Activated CD8-positive, alpha-beta T cell treated with anti-CD3 and anti-CD28 coated beads, Interleukin-2, amount 10 ng/mL, durations not matched to agents 7 days and 5 days (primary cell): ENCODE measurements around the gene CD6. TPM values are rescaled to one million over a fixed set of nuclear protein-coding genes. Genes with fewer than 3 reads are reported as not detected.
A peak's percentile ranks its signal among the peaks of the same experiment; 100 is the strongest.

ENCODE experiments used
- ATAC-seq: fragments of 150-1000 bp; cut with Tn5 transposase; one replicate; pipeline ENCODE4 v1.10.0; 2021; ENCODE audit warnings: moderate library complexity
- CTCF ChIA-PET: fragments of 350-600 bp; sonication (Branson Sonifier 250); formaldehyde crosslinking; loops from one replicate; lab custom pipeline; 2021; ENCODE audit warnings: antibody characterized with exemption; lab: Charles Lee
- POLR2A ChIA-PET: fragments of 350-600 bp; sonication (Branson Sonifier 250); formaldehyde crosslinking; loops from one replicate; lab custom pipeline; 2021; ENCODE audit warnings: antibody characterized with exemption; lab: Charles Lee
- DNase-seq: peaks from one replicate; pipeline ENCODE4 v3.0.0-alpha.2; 2020
- H3K27ac Mint-ChIP-seq: one replicate; pipeline ENCODE4 v1.8.0; 2021; ENCODE audit warnings: mild to moderate bottlenecking, mixed read lengths
- H3K27me3 Mint-ChIP-seq: one replicate; pipeline ENCODE4 v1.8.0; 2021; ENCODE audit warnings: low read depth, mixed read lengths
- H3K36me3 Mint-ChIP-seq: one replicate; pipeline ENCODE4 v1.8.0; 2021; ENCODE audit warnings: low read depth, mixed read lengths
- H3K4me1 Mint-ChIP-seq: one replicate; pipeline ENCODE4 v1.8.0; 2021; ENCODE audit warnings: low read depth, mixed read lengths
- H3K4me3 Mint-ChIP-seq: one replicate; pipeline ENCODE4 v1.8.0; 2021; ENCODE audit warnings: mild to moderate bottlenecking, mixed read lengths
- H3K9me3 Mint-ChIP-seq: one replicate; pipeline ENCODE4 v1.8.0; 2022; ENCODE audit warnings: mixed read lengths; ENCODE audit not compliant: insufficient read depth
- total RNA-seq, 2 experiments: library from RNA; stranded (reverse); gene quantifications; one replicate each; pipeline ENCODE4 v1.2.3, GENCODE V29; 2021

The CD6 gene
- total RNA-seq, 2 experiments from 2014 or later: 214 to 222 TPM

DNA sequence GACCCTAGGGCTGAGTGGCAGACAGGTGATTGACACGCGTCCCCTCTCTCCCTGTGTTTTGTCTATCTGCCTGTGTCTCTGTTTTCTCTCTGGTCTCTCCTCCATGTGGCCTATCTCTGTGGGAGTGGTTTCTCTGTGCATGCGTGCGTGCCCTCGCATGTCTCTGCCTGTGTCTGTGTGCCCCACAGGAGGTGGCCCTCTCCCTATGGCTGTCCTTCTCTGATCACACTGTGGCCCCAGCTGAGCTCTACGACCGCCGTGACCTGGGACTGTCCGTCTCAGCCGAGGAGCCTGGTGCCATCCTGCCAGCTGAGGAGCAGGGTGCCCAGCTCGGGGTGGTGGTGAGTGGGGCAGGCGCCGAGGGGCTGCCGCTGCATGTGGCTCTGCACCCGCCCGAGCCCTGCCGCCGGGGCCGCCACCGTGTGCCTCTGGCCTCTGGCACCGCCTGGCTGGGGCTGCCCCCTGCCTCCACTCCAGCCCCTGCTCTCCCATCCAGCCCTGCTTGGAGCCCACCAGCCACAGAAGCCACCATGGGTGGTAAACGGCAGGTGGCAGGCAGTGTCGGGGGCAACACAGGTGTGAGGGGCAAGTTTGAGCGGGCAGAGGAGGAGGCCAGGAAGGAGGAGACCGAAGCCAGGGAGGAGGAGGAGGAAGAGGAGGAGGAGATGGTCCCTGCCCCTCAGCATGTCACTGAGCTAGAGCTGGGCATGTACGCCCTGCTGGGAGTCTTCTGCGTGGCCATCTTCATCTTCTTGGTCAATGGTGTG, 35.6 kb upstream of the CD6 start:
- H3K4me1 Mint-ChIP-seq: no peaks in the 10 kb centered on the region
- ATAC-seq: no peak
- no peak overlapping the region for H3K4me3 Mint-ChIP-seq
- H3K27me3 Mint-ChIP-seq: peaks cover under 1% of the 10 kb centered on the region
- H3K36me3 Mint-ChIP-seq: no peaks in the 10 kb centered on the region
- ChIA-PET POLR2A (interaction anchor here (0.6 to 0.9 kb wide), 2 partner anchors 36 to 237 kb away, joined by 3 read pairs; partner anchors contain the start of gene CD6), CTCF (no interaction called here)
- no peaks in the 10 kb centered on the region for H3K9me3 Mint-ChIP-seq
- no peak for DNase-seq
- no peak overlapping the region for H3K27ac Mint-ChIP-seq

DNA sequence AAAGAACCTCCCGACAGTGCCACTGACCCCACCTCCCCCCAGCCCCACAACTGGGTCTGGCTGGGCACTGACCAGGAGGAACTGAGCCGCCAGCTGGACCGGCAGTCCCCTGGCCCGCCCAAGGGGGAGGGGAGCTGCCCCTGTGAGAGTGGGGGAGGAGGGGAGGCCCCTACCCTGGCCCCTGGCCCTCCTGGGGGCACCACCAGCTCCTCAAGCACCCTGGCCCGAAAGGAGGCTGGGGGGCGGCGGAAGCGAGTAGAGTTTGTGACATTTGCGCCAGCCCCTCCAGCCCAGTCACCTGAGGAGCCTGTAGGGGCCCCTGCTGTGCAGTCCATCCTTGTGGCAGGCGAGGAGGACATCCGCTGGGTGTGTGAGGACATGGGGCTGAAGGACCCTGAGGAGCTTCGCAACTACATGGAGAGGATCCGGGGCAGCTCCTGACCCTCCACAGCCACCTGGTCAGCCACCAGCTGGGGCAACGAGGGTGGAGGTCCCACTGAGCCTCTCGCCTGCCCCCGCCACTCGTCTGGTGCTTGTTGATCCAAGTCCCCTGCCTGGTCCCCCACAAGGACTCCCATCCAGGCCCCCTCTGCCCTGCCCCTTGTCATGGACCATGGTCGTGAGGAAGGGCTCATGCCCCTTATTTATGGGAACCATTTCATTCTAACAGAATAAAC, 34.9 kb upstream of the CD6 start:
- H3K4me3 Mint-ChIP-seq: no peak overlapping the region
- no peaks in the 10 kb centered on the region for H3K36me3 Mint-ChIP-seq
- no peak overlapping the region for H3K27ac Mint-ChIP-seq
- H3K9me3 Mint-ChIP-seq: no peaks in the 10 kb centered on the region
- DNase-seq (no peak), ATAC-seq (no peak)
- CTCF ChIA-PET: no interaction called here
- H3K27me3 Mint-ChIP-seq: no peaks in the 10 kb centered on the region
- POLR2A ChIA-PET: interaction anchor here (0.9 kb wide), 1 partner anchor 35 kb away, joined by 3 read pairs; the partner anchor contains the start of gene CD6
- peaks cover 4% of the 10 kb centered on the region for H3K4me1 Mint-ChIP-seq

DNA sequence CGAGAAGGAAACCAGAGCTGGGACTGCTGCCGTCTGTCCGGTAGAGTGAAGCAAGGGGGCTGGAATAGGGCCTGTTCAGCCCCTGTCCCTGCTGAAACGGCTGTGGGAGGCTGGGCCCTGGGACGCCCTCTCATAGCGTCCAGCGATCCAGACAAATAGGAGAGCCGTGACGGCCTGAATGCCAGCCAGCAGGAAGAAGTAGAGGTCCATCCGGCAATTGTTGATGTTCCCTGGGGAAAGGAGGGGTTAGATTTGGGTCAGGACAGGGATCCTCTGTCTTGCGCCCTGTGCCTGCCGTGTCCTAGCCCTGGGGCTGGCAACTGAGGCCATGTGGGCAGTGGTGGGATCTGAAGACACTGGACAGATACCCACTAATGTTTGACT, 34.3 kb upstream of the CD6 start:
- Mint-ChIP-seq H3K4me1 (peaks cover 8% of the 10 kb centered on the region), H3K4me3 (no peak overlapping the region), H3K27ac (no peak overlapping the region), H3K9me3 (no peaks in the 10 kb centered on the region), H3K36me3 (no peaks in the 10 kb centered on the region), H3K27me3 (no peaks in the 10 kb centered on the region)
- POLR2A ChIA-PET: no interaction called here
- DNase-seq (no peak), ATAC-seq (no peak)
- CTCF ChIA-PET: no interaction called here

DNA sequence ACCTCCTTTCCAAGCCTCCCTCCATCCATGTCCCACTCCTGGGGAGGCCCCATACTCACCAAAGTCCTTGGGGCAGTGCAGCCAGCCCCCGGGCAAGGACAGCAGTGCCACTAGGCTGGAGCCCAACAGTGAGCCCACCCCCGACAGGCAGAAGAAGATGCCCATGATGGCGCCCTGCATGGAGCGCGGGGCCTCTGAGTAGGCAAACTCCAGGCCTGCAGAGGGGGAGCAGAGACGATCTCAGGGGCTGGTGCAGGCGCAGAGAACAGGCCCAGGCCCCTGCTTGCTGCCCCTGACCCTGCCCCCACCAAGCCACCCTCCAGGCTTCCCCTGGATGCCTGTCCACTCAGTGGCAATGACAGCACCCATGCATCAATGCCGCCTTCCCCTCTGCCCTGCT, 33.7 kb upstream of the CD6 start:
- no peaks in the 10 kb centered on the region for H3K9me3 Mint-ChIP-seq
- DNase-seq (no peak), ATAC-seq (no peak)
- no peak overlapping the region for H3K27ac Mint-ChIP-seq
- ChIA-PET CTCF (no interaction called here), POLR2A (no interaction called here)
- no peaks in the 10 kb centered on the region for H3K27me3 Mint-ChIP-seq
- no peak overlapping the region for H3K4me3 Mint-ChIP-seq
- H3K4me1 Mint-ChIP-seq: peaks cover 8% of the 10 kb centered on the region
- no peaks in the 10 kb centered on the region for H3K36me3 Mint-ChIP-seq

DNA sequence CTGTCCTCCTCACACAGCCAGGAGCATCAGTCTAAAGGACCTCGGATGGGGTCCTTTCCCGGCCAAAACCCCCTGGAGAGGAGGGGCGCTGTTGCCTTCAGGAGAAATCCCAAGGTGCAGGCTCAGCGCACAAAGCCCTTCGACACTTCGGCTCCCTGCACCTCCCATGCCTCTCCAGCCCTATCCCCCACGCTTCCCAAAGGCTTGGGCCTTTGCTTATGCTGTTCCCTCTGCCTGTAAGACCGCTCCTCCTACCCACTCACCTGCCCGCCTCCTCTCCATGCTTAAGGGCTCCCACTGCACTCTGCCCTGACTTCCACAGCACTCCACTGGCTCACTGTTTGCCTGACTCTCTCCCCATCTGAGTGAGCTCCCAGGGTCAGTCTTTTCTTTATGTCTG, 33.0 kb upstream of the CD6 start:
- ChIA-PET CTCF (interaction anchor here (1.5 kb wide), 1 partner anchor 23 kb away, joined by 6 read pairs; no protein-coding TSS in a partner anchor), POLR2A (no interaction called here)
- Mint-ChIP-seq H3K9me3 (no peaks in the 10 kb centered on the region), H3K4me1 (peaks cover 8% of the 10 kb centered on the region), H3K27ac (no peak overlapping the region), H3K27me3 (no peaks in the 10 kb centered on the region), H3K36me3 (no peaks in the 10 kb centered on the region), H3K4me3 (no peak overlapping the region)
- DNase-seq (no peak), ATAC-seq (no peak)

DNA sequence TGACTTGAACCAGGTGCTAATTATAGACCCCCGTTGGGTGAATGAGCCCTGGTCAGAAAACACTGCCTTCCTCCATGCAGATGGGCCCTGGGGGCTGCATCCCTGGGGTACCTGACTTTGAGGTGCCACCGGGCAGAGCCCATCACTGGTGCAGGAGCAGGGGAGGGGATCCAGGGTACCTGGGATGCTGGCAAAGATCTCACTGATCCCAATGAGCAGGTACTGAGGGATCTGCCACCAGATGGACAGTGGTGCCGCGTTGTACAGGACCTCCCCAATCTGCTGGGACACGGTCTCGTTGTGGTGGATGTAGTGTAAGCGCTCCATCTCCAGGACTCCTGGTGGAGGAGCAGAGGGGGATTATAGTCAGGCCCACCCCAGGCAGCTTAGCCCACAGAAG, 32.2 kb upstream of the CD6 start:
- DNase-seq (no peak), ATAC-seq (no peak)
- no peaks in the 10 kb centered on the region for H3K9me3 Mint-ChIP-seq
- POLR2A ChIA-PET: no interaction called here
- no peaks in the 10 kb centered on the region for H3K36me3 Mint-ChIP-seq
- H3K27me3 Mint-ChIP-seq: no peaks in the 10 kb centered on the region
- H3K4me1 Mint-ChIP-seq: peaks cover 8% of the 10 kb centered on the region
- CTCF ChIA-PET: interaction anchor here (1.4 to 1.7 kb wide), 4 partner anchors 16 to 248 kb away, joined by 3 to 6 read pairs (median 4); no protein-coding TSS in a partner anchor
- H3K4me3 Mint-ChIP-seq: no peak overlapping the region
- H3K27ac Mint-ChIP-seq: no peak overlapping the region

DNA sequence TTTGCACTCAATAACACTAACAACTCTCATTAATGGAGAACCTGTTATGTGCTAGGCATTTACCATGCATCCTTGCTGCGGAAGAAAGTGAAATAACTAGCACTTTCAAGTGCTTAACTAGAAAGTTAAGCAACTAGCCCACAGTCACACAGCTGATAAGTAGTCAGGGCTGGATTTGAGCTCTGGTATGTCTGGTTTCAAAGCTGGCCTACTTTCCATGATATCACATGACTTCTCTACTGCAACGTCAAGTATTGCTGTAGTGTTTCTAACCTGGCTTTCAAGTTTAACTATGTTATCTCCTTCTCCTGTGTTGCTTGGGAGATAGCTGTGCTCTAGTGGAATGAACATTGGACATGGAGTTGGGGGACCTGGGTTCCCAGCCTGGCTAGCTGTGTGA, 31.6 kb upstream of the CD6 start:
- CTCF ChIA-PET: interaction anchor here (0.9 to 1.7 kb wide), 6 partner anchors 16 to 247 kb away, joined by 3 to 7 read pairs (median 4); no protein-coding TSS in a partner anchor
- Mint-ChIP-seq H3K4me3 (no peak overlapping the region), H3K36me3 (no peaks in the 10 kb centered on the region), H3K27ac (no peak overlapping the region), H3K27me3 (no peaks in the 10 kb centered on the region), H3K9me3 (no peaks in the 10 kb centered on the region), H3K4me1 (peaks cover 8% of the 10 kb centered on the region)
- POLR2A ChIA-PET: interaction anchor here (0.8 to 1.1 kb wide), 2 partner anchors 11 to 102 kb away, joined by 3 read pairs; no protein-coding TSS in a partner anchor
- DNase-seq: no peak
- ATAC-seq: peak; percentile 20

DNA sequence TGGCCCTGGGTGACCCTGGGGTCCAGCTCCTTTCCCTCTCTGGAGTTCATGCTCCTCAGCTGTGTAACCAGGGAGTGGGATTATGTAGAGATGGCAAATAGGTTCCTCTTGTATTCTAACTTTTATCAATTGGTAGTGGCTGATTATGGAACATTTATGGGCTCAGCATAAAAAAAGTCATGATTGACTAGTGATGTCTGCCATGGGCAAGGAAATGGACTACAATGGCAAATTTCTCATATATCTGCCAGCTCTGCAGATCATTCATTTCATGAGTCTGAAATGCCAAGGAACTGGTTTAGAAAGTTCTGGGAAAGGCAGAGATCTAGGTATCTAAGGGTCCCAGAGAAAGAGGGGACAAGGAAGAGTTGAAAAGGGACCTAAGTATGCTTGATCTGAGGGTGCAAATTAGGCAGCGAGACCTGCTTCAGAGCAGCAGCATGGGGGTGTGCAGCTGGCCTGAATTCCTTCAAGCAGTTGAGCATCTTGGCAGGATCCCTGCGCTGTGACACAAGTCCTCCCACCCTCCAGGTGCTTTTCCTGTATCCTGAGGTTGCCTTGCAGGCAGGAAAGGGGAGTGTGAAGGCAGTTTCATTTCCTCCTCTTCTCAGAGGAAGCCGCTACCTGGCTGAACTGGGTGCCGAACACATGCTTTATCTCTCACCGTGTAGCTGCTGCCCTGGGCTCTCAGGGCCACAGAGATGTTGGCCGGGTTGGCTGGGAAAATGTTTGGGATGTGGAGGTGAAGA, 29.9 kb upstream of the CD6 start:
- POLR2A ChIA-PET: no interaction called here
- ATAC-seq: no peak
- no peaks in the 10 kb centered on the region for H3K36me3 Mint-ChIP-seq

DNA sequence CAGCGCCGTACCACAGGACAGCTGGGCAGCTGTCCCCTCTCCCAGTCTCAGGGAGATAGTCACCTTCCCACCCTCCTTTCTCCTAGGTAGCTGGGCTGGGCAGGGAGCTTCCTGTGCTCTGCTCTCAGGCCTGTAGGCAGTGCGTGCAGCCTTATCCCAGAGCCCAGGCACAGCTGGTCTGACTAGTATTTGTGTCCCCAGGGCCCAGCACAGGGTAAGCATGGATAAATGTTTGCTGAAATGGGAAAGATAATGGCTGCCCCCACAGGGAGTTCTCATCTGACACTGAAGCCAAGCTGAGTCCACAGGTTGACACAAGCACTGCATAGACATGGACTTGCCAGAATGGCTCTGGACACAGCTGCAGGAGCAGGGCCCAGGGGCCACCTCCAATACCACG, 29.3 kb upstream of the CD6 start:
- Mint-ChIP-seq H3K4me3 (no peak overlapping the region), H3K27me3 (no peaks in the 10 kb centered on the region), H3K4me1 (peaks cover 8% of the 10 kb centered on the region), H3K9me3 (no peaks in the 10 kb centered on the region), H3K27ac (no peak overlapping the region), H3K36me3 (no peaks in the 10 kb centered on the region)
- CTCF ChIA-PET: interaction anchor here (0.9 kb wide), 1 partner anchor 188 kb away, joined by 3 read pairs; no protein-coding TSS in a partner anchor
- DNase-seq (no peak), ATAC-seq (no peak)
- POLR2A ChIA-PET: interaction anchor here (1.1 kb wide), 1 partner anchor 52 kb away, joined by 3 read pairs; no protein-coding TSS in a partner anchor

More for the DNA sequence above, 29.9 kb upstream of the CD6 start:
- Mint-ChIP-seq H3K4me1 (peaks cover 8% of the 10 kb centered on the region), H3K27me3 (no peaks in the 10 kb centered on the region), H3K9me3 (no peaks in the 10 kb centered on the region), H3K4me3 (no peak overlapping the region), H3K27ac (peak overlapping the region; percentile 27)
- DNase-seq: no peak
- CTCF ChIA-PET: interaction anchor here (0.9 kb wide), 1 partner anchor 189 kb away, joined by 3 read pairs; no protein-coding TSS in a partner anchor

DNA sequence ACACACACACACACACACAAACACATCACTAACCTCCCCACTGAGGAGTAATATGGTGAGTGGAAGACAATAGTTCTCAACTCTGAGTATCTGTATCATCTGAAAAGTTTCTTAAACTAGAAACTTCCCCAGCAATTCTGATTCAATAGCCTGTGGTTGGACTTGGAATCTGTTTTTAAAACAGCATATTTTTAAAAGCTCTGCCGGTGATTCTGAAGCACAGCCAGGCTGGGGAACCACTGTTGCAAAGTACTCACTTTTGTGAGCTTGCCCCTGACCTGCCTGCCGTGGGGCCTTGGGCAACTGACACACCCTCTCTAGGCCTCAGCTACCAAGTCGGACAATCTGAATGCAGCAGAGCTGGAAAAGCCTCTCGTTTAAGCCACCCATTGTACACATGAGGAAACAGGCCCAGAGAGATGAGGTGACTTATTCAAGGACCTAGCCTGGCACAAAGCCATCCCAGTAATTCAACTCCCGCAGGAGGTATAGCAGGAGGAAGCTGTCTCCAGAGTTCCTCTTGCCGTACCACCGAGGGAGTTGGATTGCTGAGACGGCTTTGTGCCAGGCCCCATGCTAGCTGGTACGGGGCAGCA, 28.4 kb upstream of the CD6 start:
- no peaks in the 10 kb centered on the region for H3K9me3 Mint-ChIP-seq
- CTCF ChIA-PET: interaction anchor here (0.8 to 0.9 kb wide), 2 partner anchors 27 to 46 kb away, joined by 3 read pairs; no protein-coding TSS in a partner anchor
- no peak for DNase-seq
- H3K27me3 Mint-ChIP-seq: no peaks in the 10 kb centered on the region
- peaks cover 8% of the 10 kb centered on the region for H3K4me1 Mint-ChIP-seq
- H3K36me3 Mint-ChIP-seq: no peaks in the 10 kb centered on the region
- POLR2A ChIA-PET: interaction anchor here (0.6 to 1.1 kb wide), 2 partner anchors 51 to 406 kb away, joined by 3 read pairs; no protein-coding TSS in a partner anchor
- no peak overlapping the region for H3K4me3 Mint-ChIP-seq
- H3K27ac Mint-ChIP-seq: no peak overlapping the region
- ATAC-seq: no peak
